HG03432 (cell line): ENCODE results near the gene DHRS9.
A peak's percentile ranks its signal among the peaks of the same experiment; 100 is the strongest.

Source experiments
- ATAC-seq: cut with Tn5 transposase; IDR thresholded peaks from one replicate; pipeline ENCODE4 v1.9.1; 2021; ENCODE audit warnings: mild to moderate bottlenecking, moderate library complexity; ENCODE audit not compliant: unreplicated experiment

Gene DHRS9

GRCh38 chr2:169065422-169065821, 3.9 kb upstream of the DHRS9 start:
- ATAC-seq = no peak

DNA sequence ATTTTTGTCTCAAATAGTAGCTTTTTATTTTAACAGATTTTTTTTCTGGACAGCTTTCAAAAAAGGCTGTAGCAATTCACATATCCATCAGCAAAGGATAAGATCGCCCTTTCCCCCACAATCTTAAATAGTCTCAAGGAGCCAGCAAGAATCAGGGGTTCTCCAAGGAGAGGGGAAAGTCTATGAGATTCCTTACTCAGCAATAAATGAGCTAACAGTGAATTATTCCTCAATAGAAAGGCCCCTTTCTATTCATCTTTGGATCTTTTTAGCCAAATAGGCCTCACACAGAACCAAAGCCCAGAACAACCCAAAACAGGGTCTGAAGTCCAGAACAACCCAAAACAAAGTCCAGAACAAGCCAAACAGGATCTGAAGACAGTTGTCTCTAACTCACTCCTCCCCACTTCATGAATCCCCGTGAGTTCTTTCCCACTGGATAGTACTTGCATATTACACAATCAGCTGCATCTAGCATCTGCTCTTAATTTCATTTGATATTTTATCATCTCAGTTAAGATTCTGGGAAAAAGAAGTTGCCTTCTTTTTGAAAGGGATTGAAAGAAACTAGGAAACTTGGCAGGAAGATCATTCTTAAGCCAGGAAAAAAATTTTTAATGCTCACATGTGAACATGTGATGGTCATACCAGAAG, 3.4 kb upstream of the DHRS9 start:
- no peak for ATAC-seq

- ATAC-seq = no peak
Observed at GRCh38 chr2:169066897-169067296, 2.5 kb upstream of the DHRS9 start.

DNA sequence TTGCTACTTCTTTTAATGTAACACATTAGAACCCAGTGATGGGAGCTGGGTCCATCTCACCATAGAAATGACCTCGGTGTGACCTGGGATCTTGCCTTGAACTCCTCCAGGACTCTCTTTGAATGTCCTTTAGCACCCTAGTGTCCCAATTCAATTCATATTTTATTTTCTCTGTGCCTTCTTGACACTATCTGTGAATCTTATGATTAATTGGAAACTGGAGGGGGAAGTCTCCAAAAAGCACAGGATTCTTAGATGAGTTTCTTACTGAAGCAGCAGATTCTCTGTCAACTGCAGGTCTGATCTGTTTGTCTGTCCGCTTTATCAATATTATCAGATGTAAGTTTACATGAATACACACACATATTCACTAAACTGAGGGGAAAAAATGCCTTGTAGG, 470 bp downstream of the DHRS9 start:
- no peak for ATAC-seq

GRCh38 chr2:169071455-169071854, 2.1 kb downstream of the DHRS9 start:
- no peak for ATAC-seq

DNA sequence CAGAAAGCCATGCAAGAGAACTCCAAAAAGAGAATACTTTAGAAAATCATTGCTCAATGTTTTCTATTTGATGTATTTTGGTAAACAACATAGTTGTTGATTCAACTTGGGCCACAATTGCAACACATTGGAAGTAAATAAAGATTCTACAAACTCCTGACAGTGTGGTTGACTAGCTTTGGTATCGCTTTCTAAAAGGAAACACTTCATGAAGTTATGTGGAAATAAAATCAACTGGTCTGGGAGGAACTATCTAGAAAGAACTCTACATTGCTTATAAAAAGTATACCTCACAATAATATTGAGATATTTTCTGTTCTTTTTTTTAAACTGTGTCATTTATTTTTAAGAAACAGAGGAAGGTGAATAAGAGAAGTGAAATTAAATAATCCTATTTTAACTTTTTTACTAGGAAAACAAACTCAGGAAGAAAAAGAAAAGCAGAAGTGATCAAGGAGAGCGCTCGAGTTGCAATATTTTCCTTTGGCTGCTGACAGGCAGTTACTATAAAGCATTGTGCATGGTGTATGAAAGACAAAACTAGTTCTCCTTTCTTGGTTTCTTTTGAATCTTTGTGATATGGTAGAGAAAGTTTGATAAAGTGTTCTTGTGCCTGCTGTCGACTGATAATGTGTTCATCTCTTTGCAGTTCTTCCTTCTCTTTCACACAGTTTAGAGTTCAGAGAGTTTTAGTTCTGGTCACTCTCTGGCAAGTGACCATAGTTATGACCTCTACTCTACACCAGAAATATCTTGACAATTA, 3.0 kb downstream of the DHRS9 start:
- peak; percentile 57 for ATAC-seq

DNA sequence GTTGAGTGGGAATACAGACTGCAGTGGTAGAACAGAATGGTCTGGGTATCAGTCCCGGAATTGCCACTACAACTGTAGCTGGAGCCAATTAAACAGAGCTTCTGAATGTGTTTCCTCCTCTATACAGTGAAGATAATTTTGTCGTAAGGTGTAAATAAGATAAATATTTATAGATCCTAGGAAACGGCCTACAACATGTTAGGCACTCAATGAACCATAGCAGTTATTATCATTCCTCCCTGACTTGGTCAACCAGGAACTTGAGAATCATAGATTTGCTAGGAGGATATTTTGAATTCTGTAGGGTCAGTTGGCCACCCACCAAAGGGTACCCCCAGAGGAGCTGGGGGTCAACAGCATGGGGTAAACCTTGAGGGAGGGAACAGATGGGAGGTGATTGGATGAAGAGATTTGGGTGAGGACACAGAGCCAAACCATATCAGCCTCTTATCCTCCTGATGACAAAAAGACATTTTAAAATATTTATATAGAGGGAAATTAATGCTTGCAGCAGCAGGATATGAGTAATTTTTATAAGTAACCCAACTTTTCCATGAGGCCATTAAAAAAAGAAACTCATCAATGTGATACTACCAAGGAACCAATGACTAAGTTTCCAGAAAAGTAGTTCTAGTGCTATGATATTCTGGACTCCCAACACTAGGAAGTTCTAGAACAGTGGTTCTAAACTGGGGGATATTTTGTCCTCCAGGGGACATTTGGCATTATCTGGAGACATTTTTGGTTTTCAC, 4.0 kb downstream of the DHRS9 start:
- ATAC-seq = no peak

DNA sequence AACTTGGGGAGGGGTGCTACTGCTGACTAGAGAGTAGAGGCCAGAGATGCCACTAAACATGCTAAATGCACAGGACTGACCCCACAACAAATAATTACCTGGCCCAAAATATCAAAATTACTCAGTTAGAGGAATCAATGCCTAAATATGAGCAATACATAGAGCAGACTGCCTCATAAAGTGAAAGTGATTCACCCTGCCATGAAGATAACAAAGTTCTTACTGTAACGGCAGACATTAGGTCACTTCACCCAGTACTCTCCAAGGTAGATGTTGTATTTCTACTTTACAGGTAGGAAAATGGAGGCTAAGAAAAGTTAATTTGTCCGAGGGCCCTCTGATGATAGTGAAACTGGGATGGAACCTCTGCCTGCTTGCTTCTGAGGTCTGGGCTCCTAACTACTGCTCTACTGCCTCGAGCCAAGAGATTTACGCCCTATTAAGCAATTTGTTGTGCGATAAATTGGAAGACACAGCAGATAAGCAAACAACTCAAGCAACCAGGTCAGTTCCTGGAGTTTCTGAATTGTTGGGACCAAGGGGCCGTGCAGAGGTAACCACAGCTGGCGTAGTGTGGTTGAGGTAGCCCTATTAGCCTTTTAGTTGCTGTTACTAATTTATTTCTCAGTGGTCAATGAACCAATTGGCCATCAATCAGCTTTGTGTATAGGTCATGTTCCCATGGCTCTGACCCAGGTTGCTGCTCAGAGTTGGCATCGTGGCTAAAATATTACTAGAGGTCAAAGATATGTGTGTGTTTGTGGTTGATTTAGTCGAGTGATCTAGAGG, 4.8 kb downstream of the DHRS9 start:
- peak; percentile 57 for ATAC-seq

- no peak for ATAC-seq
Observed at GRCh38 chr2:169077674-169078240, 8.4 kb downstream of the DHRS9 start.

GRCh38 chr2:169080250-169081069, 11.1 kb downstream of the DHRS9 start:
- ATAC-seq = peak; percentile 88

GRCh38 chr2:169081551-169081950, 12.2 kb downstream of the DHRS9 start:
- ATAC-seq = no peak

GRCh38 chr2:169082995-169083394, 13.6 kb downstream of the DHRS9 start:
- ATAC-seq = peak; percentile 61

GRCh38 chr2:169086893-169087467, 17.6 kb downstream of the DHRS9 start:
- ATAC-seq = no peak

DNA sequence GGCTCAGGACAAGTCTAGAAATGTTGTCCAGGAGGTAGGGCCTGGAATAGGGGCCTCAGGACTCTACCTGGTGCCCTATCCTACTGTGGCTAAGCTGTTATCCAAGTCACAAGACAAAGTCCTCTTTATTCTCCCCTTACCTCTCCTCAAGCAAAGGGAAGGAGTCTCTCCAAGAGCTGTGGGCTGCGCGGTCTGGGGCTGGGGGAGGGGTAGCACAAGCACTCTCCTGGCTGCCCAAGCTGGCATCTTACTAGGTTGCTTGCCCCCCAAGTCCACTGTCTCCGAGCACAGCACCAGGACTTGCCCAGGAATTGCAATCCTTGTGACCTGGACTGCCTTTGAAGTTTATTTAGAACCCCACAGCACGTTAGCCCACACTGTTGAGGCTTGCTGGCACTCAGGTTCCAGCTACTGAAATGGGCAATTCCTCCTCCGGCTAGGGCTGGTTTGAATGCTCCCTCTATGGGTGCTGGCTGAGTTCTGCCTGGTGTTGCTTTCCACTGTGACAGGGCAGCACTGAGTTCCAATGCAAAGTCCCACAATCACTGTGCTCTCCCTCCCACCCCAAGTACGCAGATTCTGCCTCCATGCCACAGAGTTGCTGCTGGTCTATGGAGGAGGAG, 18.5 kb downstream of the DHRS9 start:
- no peak for ATAC-seq

DNA sequence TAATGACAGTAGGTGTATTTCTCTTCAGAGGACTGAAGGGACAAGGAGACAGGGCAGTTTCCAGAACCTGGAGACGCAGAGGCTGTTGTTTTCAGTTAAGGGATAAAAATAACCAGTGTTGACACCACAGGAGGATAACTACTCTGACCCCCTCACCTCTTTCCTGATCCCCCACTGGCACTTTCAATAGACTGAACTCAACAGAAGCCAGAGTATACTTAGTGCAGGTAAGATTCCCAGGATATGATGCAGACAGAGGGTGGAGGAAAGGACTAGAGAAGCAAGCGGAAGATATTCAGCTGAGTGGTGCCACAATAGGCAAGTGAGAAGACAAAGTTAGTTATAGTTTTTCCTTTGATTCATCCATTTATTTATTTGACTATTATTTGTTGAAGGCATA, 19.8 kb downstream of the DHRS9 start:
- ATAC-seq = no peak

GRCh38 chr2:169090133-169090820, 20.9 kb downstream of the DHRS9 start:
- no peak for ATAC-seq

DNA sequence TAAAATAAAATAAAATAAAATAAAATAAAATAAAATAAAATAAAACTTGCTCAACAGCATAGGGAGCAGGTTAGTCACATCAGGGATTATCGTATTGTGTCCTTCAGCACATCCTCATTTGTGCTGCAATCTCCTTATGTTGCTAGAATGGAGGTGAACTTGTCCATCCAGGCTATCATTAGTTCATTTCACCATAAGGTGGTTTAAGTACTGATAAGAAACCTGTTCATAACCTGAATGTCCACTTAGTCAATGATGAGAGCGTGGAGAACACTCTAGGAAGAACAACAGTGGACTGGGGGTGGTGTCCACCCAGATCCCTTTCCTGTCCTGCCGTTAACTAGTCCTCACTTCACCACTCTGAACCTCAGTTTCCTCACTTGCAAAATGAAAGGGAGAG, 21.9 kb downstream of the DHRS9 start:
- ATAC-seq = no peak

DNA sequence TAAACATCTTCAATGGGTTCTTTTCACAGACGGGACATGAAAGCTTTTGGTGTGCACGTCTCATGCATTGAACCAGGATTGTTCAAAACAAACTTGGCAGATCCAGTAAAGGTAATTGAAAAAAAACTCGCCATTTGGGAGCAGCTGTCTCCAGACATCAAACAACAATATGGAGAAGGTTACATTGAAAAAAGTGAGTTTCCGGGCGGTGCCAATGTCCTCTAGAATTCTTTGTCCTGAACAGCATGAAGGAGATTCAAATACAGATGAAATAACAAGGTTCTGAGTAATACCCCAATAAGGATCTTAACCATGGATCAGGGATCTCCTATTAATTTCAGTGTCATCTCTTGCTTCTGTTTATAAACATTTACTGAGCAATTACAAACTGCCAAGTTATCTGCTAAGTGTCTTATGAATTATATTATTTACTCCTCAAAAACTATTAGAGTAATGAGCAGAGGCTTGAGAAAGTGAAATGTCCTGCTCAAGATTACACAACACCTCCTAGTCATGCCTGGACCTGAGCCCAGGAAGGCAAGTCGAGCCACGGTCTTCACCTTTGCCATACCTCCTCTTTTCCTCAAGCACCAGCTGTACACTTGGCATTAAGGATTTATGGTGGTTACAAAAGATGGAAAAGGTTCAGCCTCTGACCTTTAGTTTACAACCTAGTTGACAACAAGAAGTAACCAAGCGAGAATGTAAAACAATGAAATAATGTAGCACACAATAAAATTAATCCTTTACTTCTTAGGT, 22.6 kb downstream of the DHRS9 start:
- ATAC-seq = no peak
